ENCODE measurements around the gene ZMYND19.
"Not testable (repeated sequence)": the region's sequence is repeated elsewhere in the genome, so short reads cannot be mapped to it uniquely, and the experiment has no call there.

The ZMYND19 gene

GRCh38 chr9:137553654-137554053 lies 36.7 kb downstream of the ZMYND19 start:
- DNase-seq: not testable (repeated sequence)

- DNase-seq: no peak
These were observed 38.1 kb downstream of the ZMYND19 start for GRCh38 chr9:137552022-137552768.

- peak; percentile 60 for DNase-seq
These were observed 38.9 kb downstream of the ZMYND19 start, which contains the start of gene MRPL41 for GRCh38 chr9:137551264-137552021. Gene MRPL41, plus strand, starts transcription at chr9:137551879. Its CDS starts 203 bp downstream, at chr9:137552082.

- not testable (repeated sequence) for DNase-seq
These were observed 39.4 kb downstream of the ZMYND19 start for GRCh38 chr9:137550958-137551263.

GRCh38 chr9:137550231-137550621 lies 40.1 kb downstream of the ZMYND19 start, which contains the start of gene PNPLA7:
Gene PNPLA7, minus strand, starts transcription at chr9:137550402. Its CDS starts 205 bp downstream, at chr9:137550197.
- DNase-seq: no peak

- no peak for DNase-seq
These were observed 42.4 kb downstream of the ZMYND19 start for GRCh38 chr9:137547687-137548543.

- no peak for DNase-seq
These were observed 45.2 kb downstream of the ZMYND19 start for GRCh38 chr9:137545123-137545522.

- no peak for DNase-seq
These were observed 46.0 kb downstream of the ZMYND19 start for GRCh38 chr9:137544176-137544760.

- DNase-seq: no peak
These were observed 46.9 kb downstream of the ZMYND19 start for GRCh38 chr9:137543237-137543963.

- no peak for DNase-seq
These were observed 47.8 kb downstream of the ZMYND19 start for GRCh38 chr9:137542486-137542885.

GRCh38 chr9:137540536-137540935 lies 49.8 kb downstream of the ZMYND19 start:
- DNase-seq: no peak

GRCh38 chr9:137538058-137538457 lies 52.3 kb downstream of the ZMYND19 start:
- no peak for DNase-seq

GRCh38 chr9:137536594-137537131 lies 53.6 kb downstream of the ZMYND19 start:
- peak; percentile 18 for DNase-seq

GRCh38 chr9:137535120-137535428 lies 55.2 kb downstream of the ZMYND19 start:
- no peak for DNase-seq

- no peak for DNase-seq
These were observed 55.8 kb downstream of the ZMYND19 start for GRCh38 chr9:137534256-137535119.

- DNase-seq: not testable (repeated sequence)
These were observed 57.3 kb downstream of the ZMYND19 start for GRCh38 chr9:137532891-137533468.

Data from KG1 (cell line).